GM21737 (cell line): Measurements from ENCODE around the gene NAT16.
"Not testable (repeated sequence)": the region's sequence is repeated elsewhere in the genome, so short reads cannot be mapped to it uniquely, and the experiment has no call there.

Experiments
- ATAC-seq: cut with Tn5 transposase; IDR thresholded peaks from one replicate; pipeline ENCODE4 v1.9.1; 2021; ENCODE audit warnings: mild to moderate bottlenecking, moderate library complexity; ENCODE audit not compliant: unreplicated experiment

The NAT16 gene

GRCh38 chr7:101161692-101162471, 18.2 kb downstream of the NAT16 start:
- ATAC-seq = no peak

DNA sequence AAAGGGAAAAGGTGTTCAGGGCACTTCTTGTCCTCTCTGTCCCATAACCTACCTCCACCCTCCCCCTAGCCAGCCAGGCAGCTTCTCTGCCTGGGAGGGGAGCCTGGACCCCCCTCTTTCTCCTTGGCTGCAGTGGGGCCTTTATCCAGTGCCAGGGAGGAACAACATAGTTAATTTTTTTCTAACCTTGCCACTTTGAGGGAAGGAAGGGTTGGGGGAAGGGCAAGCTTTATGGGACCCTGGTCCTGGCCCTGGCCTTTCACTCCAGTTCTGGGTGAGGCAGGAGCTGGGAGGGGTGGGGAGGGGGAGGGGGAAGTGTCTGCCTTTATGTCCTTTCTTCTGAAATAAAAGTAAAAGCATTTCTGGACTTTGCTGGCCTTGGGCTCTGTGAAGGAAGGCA, 19.2 kb downstream of the NAT16 start:
- no peak for ATAC-seq

DNA sequence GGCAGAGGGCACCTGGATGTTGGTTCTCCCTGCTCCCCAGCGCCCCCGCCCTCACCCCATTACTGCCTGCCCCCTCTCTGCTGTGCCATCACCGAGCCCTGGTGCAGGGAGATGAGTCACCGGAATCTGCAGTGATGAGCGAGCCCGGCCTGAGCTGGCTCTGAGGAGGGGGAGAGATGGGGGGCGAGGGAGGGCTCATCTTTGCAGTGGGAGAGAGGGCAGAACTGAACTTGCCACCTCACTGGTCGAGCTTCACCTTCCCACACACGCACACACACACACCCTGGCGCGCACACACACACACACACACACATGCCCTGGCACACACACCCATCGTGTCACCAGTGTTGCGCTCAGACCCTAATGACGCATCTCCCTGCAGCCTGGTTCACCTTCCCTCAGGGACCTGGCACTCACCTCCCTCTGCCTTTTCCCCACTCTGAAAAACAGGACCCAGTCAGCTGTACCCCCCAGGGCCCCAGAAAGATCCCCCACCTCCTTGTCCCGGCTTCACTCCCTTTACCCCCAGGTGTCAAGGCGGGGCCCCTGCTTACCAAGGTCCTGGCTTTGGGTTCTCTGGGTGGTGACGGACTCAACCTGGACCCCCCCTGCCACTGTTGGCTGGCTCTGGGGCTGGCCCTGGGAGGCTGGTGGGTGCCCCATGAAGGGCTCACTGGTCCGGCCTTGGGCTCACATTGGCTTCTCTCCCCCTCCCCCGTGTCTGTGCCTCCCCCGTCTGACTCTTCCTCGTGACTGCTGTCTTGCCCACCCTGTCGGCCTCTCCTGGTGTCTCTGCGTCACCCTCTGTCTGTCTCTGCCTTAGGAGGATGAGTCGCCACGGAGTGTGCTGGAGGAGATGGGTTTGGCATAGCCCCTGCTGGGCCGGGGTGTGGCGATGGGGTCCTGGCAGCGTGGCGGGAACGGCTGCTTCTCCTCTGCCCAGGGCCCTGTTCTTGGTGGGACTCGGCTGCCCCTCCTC, 20.1 kb downstream of the NAT16 start:
- no peak for ATAC-seq

DNA sequence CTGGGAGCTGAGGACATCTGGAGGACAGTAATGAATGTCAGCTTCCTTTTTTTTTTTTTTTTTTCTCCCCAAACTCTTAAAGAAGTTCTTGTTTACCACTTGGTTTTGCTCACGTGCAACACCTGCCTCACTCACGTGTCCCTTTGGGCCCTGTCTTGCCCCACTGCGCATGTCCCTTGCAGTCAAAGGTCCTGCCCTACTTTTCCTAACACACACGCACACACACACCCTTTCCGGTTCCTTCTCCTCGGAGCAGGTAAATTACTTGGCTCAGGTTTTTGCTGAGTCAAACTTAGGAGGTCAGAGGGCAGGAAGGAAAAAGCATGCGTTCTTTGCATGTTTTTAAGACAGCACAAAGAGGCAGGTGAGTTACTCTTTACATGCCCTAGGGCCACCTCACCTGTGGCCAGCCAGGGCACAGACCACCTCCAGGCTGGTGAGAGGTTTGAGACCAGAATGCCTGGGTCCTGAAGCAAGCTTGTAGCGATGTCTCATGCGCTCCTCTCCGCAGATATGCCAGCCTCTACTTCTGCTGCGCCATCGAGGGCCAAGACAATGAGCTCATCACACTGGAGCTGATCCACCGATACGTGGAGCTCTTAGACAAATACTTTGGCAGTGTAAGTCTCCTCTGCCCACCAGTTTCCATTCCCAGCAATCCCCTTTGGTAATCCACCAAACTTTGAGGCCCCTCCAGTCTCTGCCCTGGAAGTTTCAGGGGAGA, 23.1 kb downstream of the NAT16 start:
- no peak for ATAC-seq

DNA sequence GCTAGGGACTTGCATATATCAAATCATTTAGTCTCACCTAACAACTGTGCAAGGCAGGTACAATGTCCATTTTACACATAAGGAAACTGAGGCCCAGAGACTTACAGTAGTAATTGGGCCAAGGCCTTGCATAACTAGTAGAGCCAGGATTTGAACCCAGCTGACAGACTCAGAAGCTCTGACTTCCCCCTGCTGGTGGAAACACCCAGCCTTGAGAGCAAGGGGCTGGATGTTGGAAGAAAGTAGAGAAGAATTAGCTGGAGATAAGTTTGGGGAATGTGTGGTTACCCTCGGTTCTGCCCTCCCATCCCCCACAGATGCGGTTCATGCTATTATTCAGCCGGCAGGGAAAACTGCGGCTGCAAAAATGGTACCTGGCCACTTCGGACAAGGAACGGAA, 23.8 kb downstream of the NAT16 start:
- no peak for ATAC-seq

DNA sequence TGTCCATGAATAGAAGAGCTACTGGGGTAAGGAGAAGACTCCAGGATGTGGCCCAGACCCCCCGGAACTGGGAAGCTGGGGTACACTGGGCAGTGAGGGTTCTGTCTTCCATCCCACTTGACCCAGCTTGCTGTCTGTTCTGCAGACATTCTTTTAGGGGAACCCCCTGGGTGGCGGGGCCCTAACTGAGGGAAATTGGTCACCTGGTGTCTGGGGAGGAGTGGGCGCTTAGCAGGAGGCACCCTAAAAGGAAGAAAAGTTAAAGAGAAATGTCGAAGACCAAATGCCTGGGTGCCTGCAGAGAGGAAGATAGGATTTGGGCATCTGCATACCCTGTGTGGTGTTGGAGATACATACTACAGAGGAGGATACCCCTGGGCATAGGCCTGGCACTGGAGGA, 24.8 kb downstream of the NAT16 start:
- ATAC-seq = no peak

- ATAC-seq = peak; percentile 14
Observed at GRCh38 chr7:101154693-101155102, 25.4 kb downstream of the NAT16 start.

DNA sequence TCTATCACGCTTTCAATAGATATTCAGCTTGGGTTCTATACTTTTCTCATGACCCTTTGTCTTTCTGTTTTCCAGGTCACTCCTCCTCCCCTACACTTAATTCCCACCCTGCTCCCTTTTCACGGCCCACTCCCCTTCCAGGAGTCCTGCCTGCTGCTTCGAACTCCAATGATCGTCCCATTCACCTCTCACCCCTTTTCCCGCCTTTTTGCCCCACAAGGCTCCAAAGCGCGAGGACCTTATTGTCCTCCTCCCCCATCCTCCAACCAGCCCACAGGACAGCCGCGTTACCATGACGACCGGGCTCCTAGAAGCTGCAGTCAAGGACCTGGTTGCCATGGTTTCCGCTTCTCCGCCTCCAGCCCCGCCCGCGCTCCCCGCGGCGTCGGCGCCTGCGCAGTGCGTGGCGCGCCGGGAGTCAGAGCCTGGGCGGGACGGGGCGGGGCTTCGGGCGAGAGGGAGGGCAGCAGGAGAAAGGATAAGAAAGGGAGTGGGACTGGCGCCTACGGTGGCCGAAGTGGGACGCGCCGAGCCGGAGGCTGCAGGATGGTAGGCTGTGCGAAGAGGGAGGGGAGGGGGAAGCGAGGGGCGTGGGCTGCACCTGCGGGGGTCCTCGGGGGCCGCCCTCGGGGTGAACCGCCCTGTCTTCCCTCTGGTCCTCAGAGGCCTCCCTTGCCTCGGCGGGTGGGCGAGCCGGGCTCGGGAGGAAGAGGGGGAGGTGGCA, 26.0 kb downstream of the NAT16 start, which contains the start of gene AP1S1:
TSS of gene AP1S1 (plus strand) at position 508 of the 724 bp plus-strand sequence. CDS start at position 547, 39 bp downstream.
- peak; percentile 76 for ATAC-seq

DNA sequence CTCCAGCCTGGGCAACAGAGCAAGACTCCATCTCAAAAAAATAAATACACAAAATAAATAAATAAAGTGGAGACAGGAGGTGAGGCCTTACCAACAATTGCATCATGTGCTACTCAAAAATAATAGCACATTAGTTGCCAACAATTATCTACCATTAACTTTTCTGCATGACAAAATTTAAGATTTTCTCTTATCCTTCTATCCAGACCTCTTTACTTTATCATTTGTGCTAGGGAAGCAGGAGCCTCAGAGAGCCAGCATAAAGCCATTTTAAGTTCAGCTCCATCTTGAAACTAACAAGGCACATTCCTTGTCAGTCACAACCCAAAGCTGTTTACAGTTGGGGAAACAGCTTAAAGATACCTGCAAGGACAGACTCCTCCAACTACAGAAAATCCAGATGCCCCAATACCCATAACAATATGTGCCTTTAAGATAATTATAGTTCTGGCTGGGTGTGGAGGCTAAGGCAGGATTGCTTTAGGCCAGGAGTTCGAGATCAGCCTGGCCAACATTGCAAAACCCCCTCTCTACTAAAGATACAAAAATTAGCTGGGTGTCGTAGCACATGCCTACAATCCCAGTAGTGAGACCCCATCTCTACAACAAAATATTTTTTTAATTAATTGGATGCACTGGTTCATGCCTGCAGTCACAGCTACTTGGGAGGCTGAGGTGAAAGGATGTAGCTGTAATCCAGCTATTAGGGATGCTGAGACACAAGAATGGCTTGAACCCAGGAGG, 28.0 kb downstream of the NAT16 start:
- ATAC-seq = no peak

GRCh38 chr7:101140746-101141382, 39.2 kb downstream of the NAT16 start:
- no peak for ATAC-seq

DNA sequence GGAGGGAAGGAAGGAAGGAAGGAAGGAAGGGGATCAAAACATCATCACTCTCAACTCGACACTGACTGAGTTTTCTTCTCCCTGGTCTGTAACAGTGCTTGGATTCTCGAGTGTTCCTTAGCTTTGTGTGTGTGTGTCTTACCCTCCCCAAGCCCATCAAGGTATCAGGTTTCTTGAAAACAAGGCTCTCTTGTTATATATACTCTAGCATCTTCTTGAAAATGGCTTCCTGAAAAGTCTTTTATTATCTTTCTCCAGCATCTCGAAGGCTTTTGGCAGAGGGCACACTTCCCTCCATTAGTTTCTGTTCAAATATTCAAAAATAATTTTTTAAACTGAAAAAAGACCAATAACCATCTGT, 39.8 kb downstream of the NAT16 start:
- no peak for ATAC-seq

- ATAC-seq = peak; percentile 61
Observed at GRCh38 chr7:101138213-101138870, 41.8 kb downstream of the NAT16 start.

DNA sequence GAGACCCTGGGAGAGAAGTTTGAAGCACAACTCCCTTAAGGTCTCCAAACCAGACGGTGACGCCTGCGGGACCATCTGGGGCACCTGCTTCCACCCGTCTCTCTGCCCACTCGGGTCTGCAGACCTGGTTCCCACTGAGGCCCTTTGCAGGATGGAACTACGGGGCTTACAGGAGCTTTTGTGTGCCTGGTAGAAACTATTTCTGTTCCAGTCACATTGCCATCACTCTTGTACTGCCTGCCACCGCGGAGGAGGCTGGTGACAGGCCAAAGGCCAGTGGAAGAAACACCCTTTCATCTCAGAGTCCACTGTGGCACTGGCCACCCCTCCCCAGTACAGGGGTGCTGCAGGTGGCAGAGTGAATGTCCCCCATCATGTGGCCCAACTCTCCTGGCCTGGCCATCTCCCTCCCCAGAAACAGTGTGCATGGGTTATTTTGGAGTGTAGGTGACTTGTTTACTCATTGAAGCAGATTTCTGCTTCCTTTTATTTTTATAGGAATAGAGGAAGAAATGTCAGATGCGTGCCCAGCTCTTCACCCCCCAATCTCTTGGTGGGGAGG, 42.4 kb downstream of the NAT16 start:
- ATAC-seq = no peak

- ATAC-seq = no peak
Observed at GRCh38 chr7:101134399-101134980, 45.6 kb downstream of the NAT16 start.

GRCh38 chr7:101133621-101134398, 46.3 kb downstream of the NAT16 start:
- ATAC-seq = no peak

DNA sequence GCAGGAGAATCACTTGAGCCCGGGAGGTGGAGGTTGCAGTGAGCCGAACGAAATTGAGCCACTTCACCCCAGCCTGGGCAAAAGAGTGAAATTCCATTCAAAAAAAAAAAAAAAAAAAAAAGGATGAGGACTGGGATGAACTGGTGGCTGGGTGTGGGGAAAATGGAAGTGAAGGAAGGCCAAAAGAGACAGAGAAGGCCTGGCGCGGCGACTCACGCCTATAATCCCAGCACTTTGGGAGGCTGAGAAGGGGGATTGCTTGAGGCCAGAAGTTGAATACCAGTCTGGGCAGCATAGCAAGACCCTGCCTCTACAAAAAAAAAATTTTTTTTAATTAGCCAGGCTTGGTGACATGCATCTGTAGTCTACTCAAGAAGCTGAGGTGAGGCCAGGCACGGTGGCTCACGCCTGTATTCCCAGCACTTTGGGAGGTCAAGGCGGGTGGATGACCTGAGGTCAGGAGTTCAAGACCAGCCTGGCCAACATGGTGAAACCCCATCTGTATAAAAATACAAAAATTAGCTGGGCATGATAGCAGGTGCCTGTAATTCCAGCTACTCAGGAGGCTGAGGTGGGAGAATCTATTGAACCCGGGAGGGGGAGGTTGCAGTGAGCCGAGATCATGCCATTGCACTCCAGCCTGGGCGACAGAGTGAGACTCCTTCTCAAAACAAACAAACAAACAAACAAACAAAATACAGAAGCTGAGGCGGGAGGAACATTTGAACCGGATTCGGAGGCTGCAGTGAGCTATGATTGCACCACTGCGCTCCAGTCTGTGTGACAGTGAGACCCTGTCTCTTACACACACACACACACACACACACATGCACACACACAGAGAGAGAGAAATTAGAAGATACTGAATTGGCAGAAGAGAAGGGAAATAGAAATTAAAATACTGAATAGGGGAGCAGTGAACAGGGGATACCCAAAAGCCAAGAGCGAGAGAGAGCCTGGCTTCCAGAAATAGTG, 47.2 kb downstream of the NAT16 start:
- not testable (repeated sequence) for ATAC-seq
